Vagina (tissue), 2 donors: ENCODE measurements around the gene HS6ST2.

Experiments used
- POLR2A ChIP-seq, 2 donors: fragments of 450-650 bp; IDR thresholded peaks; one replicate each; pipeline ENCODE4 v1.6.1; 2017; ENCODE audit warnings: antibody characterized with exemption in 2 of 2, mild to moderate bottlenecking in 2 of 2, moderate library complexity in 2 of 2
- POLR2AphosphoS5 ChIP-seq, 2 donors: sonication (generic); formaldehyde crosslinking; IDR thresholded peaks; one replicate each; pipeline ENCODE4 v1.9.0; 2017; ENCODE audit warnings: antibody characterized with exemption in 2 of 2, mild to moderate bottlenecking in 2 of 2, low read depth in 1 of 2; ENCODE audit not compliant: insufficient read depth in 1 of 2
- TF ChIP-seq, protein P1 (sequence below), 3 experiments: fragments of 450-650 bp in 2 of 3; fragments of 200-600 bp in 1 of 3; sonication (generic) in 1 of 3; IDR thresholded peaks; one replicate each; pipeline ENCODE4 v1.5.1; 2017 to 2019; ENCODE audit warnings: antibody characterized with exemption in 3 of 3, mild to moderate bottlenecking in 2 of 3, moderate library complexity in 2 of 3

GRCh38 chrX:132820675-132821074 is 137.8 kb downstream of the HS6ST2 start:
- TF ChIP-seq POLR2A (IDR thresholded peaks at IDR 0.05), result no peak
- TF ChIP-seq, protein P1, sequence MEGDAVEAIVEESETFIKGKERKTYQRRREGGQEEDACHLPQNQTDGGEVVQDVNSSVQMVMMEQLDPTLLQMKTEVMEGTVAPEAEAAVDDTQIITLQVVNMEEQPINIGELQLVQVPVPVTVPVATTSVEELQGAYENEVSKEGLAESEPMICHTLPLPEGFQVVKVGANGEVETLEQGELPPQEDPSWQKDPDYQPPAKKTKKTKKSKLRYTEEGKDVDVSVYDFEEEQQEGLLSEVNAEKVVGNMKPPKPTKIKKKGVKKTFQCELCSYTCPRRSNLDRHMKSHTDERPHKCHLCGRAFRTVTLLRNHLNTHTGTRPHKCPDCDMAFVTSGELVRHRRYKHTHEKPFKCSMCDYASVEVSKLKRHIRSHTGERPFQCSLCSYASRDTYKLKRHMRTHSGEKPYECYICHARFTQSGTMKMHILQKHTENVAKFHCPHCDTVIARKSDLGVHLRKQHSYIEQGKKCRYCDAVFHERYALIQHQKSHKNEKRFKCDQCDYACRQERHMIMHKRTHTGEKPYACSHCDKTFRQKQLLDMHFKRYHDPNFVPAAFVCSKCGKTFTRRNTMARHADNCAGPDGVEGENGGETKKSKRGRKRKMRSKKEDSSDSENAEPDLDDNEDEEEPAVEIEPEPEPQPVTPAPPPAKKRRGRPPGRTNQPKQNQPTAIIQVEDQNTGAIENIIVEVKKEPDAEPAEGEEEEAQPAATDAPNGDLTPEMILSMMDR (IDR thresholded peaks at IDR 0.05), result no peak
- TF ChIP-seq POLR2AphosphoS5 (IDR thresholded peaks at IDR 0.05; ENCODE audit: insufficient read depth in 1 of 2, low read depth in 1 of 2), result no peak
